ENCODE measurements around the gene SYT1. TPM values are rescaled to one million over a fixed set of nuclear protein-coding genes. Genes with fewer than 3 reads are reported as not detected.

The SYT1 gene
- total RNA-seq, 5 donors from 2014 or later (not counting 1 experiment from before 2014, with no cell fraction given), result 0.09 TPM; not detected in 3

- Mint-ChIP-seq H3K27me3 (no peaks in the 10 kb centered on the region), H3K4me1 (no peaks in the 10 kb centered on the region), H3K4me3 (no peak overlapping the region), H3K9me3 (peaks cover 0 to 24% (median 9%) of the 10 kb centered on the region in 3 donors), H3K27ac (no peak overlapping the region), H3K36me3 (no peaks in the 10 kb centered on the region)
- no peaks in the 10 kb centered on the region for H3K36me3 ChIP-seq (ENCODE audit: control insufficient read depth in 2 of 2, extremely low read depth in 1 of 2, insufficient read depth in 1 of 2, low read length in 1 of 2)
- ChIA-PET POLR2A (interaction anchor here in 1 of 2 donors (0.5 kb wide), 1 partner anchor 11 kb away, joined by 3 read pairs; no protein-coding TSS in a partner anchor), CTCF (no interaction called here)
- H3K9me3 ChIP-seq, result no peaks in the 10 kb centered on the region
- no peaks in the 10 kb centered on the region for H3K27me3 ChIP-seq (replicated peaks in 1 of 2; ENCODE audit: control insufficient read depth in 2 of 2, extremely low read depth in 1 of 2, insufficient read depth in 2 of 2, low read length in 1 of 2)
- H3K4me3 ChIP-seq (ENCODE audit: control insufficient read depth in 1 of 2, extremely low read depth in 1 of 2, low read length in 1 of 2), result no peak overlapping the region
- WGBS (ENCODE audit: insufficient coverage), result 83% methylated on average over 1 of the region's 4 CpGs
- ATAC-seq (replicated peaks in 1 of 4) (no peak), DNase-seq (no peak)
- no peak overlapping the region for H3K27ac ChIP-seq (ENCODE audit: low read length)
- no peaks in the 10 kb centered on the region for H3K4me1 ChIP-seq (ENCODE audit: control insufficient read depth in 1 of 2, extremely low read depth in 1 of 2, insufficient read depth in 2 of 2, low read length in 2 of 2)
Observed at GRCh38 chr12:79274501-79275064, 410.0 kb downstream of the SYT1 start.

GRCh38 chr12:79275631-79276030 lies 411.1 kb downstream of the SYT1 start:
- no peak overlapping the region for H3K4me3 Mint-ChIP-seq
- H3K36me3 Mint-ChIP-seq, result no peaks in the 10 kb centered on the region
- H3K9me3 Mint-ChIP-seq, result peaks cover 0 to 24% (median 9%) of the 10 kb centered on the region in 3 donors
- no peaks in the 10 kb centered on the region for H3K4me1 Mint-ChIP-seq
- WGBS (ENCODE audit: insufficient coverage), result 83% methylated on average over 1 of the region's 2 CpGs
- POLR2A ChIA-PET, result no interaction called here
- Histone ChIP-seq H3K36me3 (ENCODE audit: control insufficient read depth in 2 of 2, extremely low read depth in 1 of 2, insufficient read depth in 1 of 2, low read length in 1 of 2) (no peaks in the 10 kb centered on the region), H3K27me3 (replicated peaks in 1 of 2; ENCODE audit: control insufficient read depth in 2 of 2, extremely low read depth in 1 of 2, insufficient read depth in 2 of 2, low read length in 1 of 2) (no peaks in the 10 kb centered on the region), H3K9me3 (no peaks in the 10 kb centered on the region), H3K27ac (ENCODE audit: low read length) (no peak overlapping the region), H3K4me1 (ENCODE audit: control insufficient read depth in 1 of 2, extremely low read depth in 1 of 2, insufficient read depth in 2 of 2, low read length in 2 of 2) (no peaks in the 10 kb centered on the region), H3K4me3 (ENCODE audit: control insufficient read depth in 1 of 2, extremely low read depth in 1 of 2, low read length in 1 of 2) (no peak overlapping the region)
- no peak for ATAC-seq (replicated peaks in 1 of 4)
- H3K27ac Mint-ChIP-seq, result no peak overlapping the region
- no peak for DNase-seq
- CTCF ChIA-PET, result no interaction called here
- no peaks in the 10 kb centered on the region for H3K27me3 Mint-ChIP-seq

GRCh38 chr12:79283364-79283763 lies 418.8 kb downstream of the SYT1 start:
- ChIA-PET POLR2A (no interaction called here), CTCF (no interaction called here)

GRCh38 chr12:79288911-79289310 lies 424.3 kb downstream of the SYT1 start:
- H3K9me3 ChIP-seq, result no peaks in the 10 kb centered on the region
- peaks cover 0 to 13% (median 3%) of the 10 kb centered on the region in 3 donors for H3K9me3 Mint-ChIP-seq
- H3K27me3 ChIP-seq (replicated peaks in 1 of 2; ENCODE audit: control insufficient read depth in 2 of 2, extremely low read depth in 1 of 2, insufficient read depth in 2 of 2, low read length in 1 of 2), result no peaks in the 10 kb centered on the region
- H3K4me1 Mint-ChIP-seq, result no peaks in the 10 kb centered on the region
- no peak overlapping the region for H3K4me3 Mint-ChIP-seq
- 60% methylated on average over 1 of the region's 3 CpGs for WGBS (ENCODE audit: insufficient coverage)
- ATAC-seq (replicated peaks in 1 of 4), result no peak
- no peak for DNase-seq
- H3K36me3 Mint-ChIP-seq, result no peaks in the 10 kb centered on the region
- POLR2A ChIA-PET, result no interaction called here
- H3K4me1 ChIP-seq (ENCODE audit: control insufficient read depth in 1 of 2, extremely low read depth in 1 of 2, insufficient read depth in 2 of 2, low read length in 2 of 2), result no peaks in the 10 kb centered on the region
- no peaks in the 10 kb centered on the region for H3K27me3 Mint-ChIP-seq
- H3K27ac ChIP-seq (ENCODE audit: low read length), result no peak overlapping the region
- H3K4me3 ChIP-seq (ENCODE audit: control insufficient read depth in 1 of 2, extremely low read depth in 1 of 2, low read length in 1 of 2), result no peak overlapping the region
- CTCF ChIA-PET, result interaction anchor here in 1 of 2 donors (0.7 kb wide), 1 partner anchor 1584 kb away, joined by 5 read pairs; no protein-coding TSS in a partner anchor
- no peaks in the 10 kb centered on the region for H3K36me3 ChIP-seq (ENCODE audit: control insufficient read depth in 2 of 2, extremely low read depth in 1 of 2, insufficient read depth in 1 of 2, low read length in 1 of 2)
- H3K27ac Mint-ChIP-seq, result no peak overlapping the region

More at GRCh38 chr12:79283364-79283763, 418.8 kb downstream of the SYT1 start:
- H3K27ac Mint-ChIP-seq, result no peak overlapping the region
- no peaks in the 10 kb centered on the region for H3K4me1 Mint-ChIP-seq
- Histone ChIP-seq H3K27me3 (replicated peaks in 1 of 2; ENCODE audit: control insufficient read depth in 2 of 2, extremely low read depth in 1 of 2, insufficient read depth in 2 of 2, low read length in 1 of 2) (no peaks in the 10 kb centered on the region), H3K4me3 (ENCODE audit: control insufficient read depth in 1 of 2, extremely low read depth in 1 of 2, low read length in 1 of 2) (no peak overlapping the region), H3K4me1 (ENCODE audit: control insufficient read depth in 1 of 2, extremely low read depth in 1 of 2, insufficient read depth in 2 of 2, low read length in 2 of 2) (no peaks in the 10 kb centered on the region), H3K9me3 (no peaks in the 10 kb centered on the region), H3K27ac (ENCODE audit: low read length) (no peak overlapping the region), H3K36me3 (ENCODE audit: control insufficient read depth in 2 of 2, extremely low read depth in 1 of 2, insufficient read depth in 1 of 2, low read length in 1 of 2) (no peaks in the 10 kb centered on the region)
- ATAC-seq (replicated peaks in 1 of 4) (no peak), DNase-seq (no peak)
- peaks cover 3 to 16% (median 6%) of the 10 kb centered on the region in 3 donors for H3K9me3 Mint-ChIP-seq
- H3K4me3 Mint-ChIP-seq, result no peak overlapping the region
- no peaks in the 10 kb centered on the region for H3K27me3 Mint-ChIP-seq
- WGBS (ENCODE audit: insufficient coverage), result no CpG with 5 or more reads among the region's 2 CpGs
- H3K36me3 Mint-ChIP-seq, result no peaks in the 10 kb centered on the region

GRCh38 chr12:79291711-79292110 lies 427.1 kb downstream of the SYT1 start:
- Mint-ChIP-seq H3K27ac (no peak overlapping the region), H3K36me3 (no peaks in the 10 kb centered on the region), H3K9me3 (peaks cover 0 to 4% (median 0%) of the 10 kb centered on the region in 3 donors), H3K4me3 (no peak overlapping the region), H3K4me1 (no peaks in the 10 kb centered on the region), H3K27me3 (no peaks in the 10 kb centered on the region)
- ATAC-seq (replicated peaks in 1 of 4) (no peak), DNase-seq (no peak)
- H3K27ac ChIP-seq (ENCODE audit: low read length), result no peak overlapping the region
- no peaks in the 10 kb centered on the region for H3K9me3 ChIP-seq
- no peak overlapping the region for H3K4me3 ChIP-seq (ENCODE audit: control insufficient read depth in 1 of 2, extremely low read depth in 1 of 2, low read length in 1 of 2)
- H3K36me3 ChIP-seq (ENCODE audit: control insufficient read depth in 2 of 2, extremely low read depth in 1 of 2, insufficient read depth in 1 of 2, low read length in 1 of 2), result no peaks in the 10 kb centered on the region
- ChIA-PET CTCF (no interaction called here), POLR2A (no interaction called here)
- no peaks in the 10 kb centered on the region for H3K4me1 ChIP-seq (ENCODE audit: control insufficient read depth in 1 of 2, extremely low read depth in 1 of 2, insufficient read depth in 2 of 2, low read length in 2 of 2)
- no CpG with 5 or more reads among the region's 3 CpGs for WGBS (ENCODE audit: insufficient coverage)
- H3K27me3 ChIP-seq (replicated peaks in 1 of 2; ENCODE audit: control insufficient read depth in 2 of 2, extremely low read depth in 1 of 2, insufficient read depth in 2 of 2, low read length in 1 of 2), result no peaks in the 10 kb centered on the region

GRCh38 chr12:79294590-79294989 lies 430.0 kb downstream of the SYT1 start:
- no peaks in the 10 kb centered on the region for H3K36me3 ChIP-seq (ENCODE audit: control insufficient read depth in 2 of 2, extremely low read depth in 1 of 2, insufficient read depth in 1 of 2, low read length in 1 of 2)
- ChIA-PET POLR2A (no interaction called here), CTCF (interaction anchor here in 1 of 2 donors (0.7 kb wide), 1 partner anchor 40 kb away, joined by 4 read pairs; no protein-coding TSS in a partner anchor)
- H3K27me3 Mint-ChIP-seq, result no peaks in the 10 kb centered on the region
- H3K4me1 ChIP-seq (ENCODE audit: control insufficient read depth in 1 of 2, extremely low read depth in 1 of 2, insufficient read depth in 2 of 2, low read length in 2 of 2), result no peaks in the 10 kb centered on the region
- ATAC-seq (replicated peaks in 1 of 4) (no peak), DNase-seq (no peak)
- no peak overlapping the region for H3K27ac Mint-ChIP-seq
- H3K36me3 Mint-ChIP-seq, result no peaks in the 10 kb centered on the region
- H3K4me3 ChIP-seq (ENCODE audit: control insufficient read depth in 1 of 2, extremely low read depth in 1 of 2, low read length in 1 of 2), result no peak overlapping the region
- no peak overlapping the region for H3K27ac ChIP-seq (ENCODE audit: low read length)
- H3K4me1 Mint-ChIP-seq, result no peaks in the 10 kb centered on the region
- H3K9me3 Mint-ChIP-seq, result no peaks in the 10 kb centered on the region
- H3K9me3 ChIP-seq, result no peaks in the 10 kb centered on the region
- no CpG with 5 or more reads among the region's 2 CpGs for WGBS (ENCODE audit: insufficient coverage)
- no peaks in the 10 kb centered on the region for H3K27me3 ChIP-seq (replicated peaks in 1 of 2; ENCODE audit: control insufficient read depth in 2 of 2, extremely low read depth in 1 of 2, insufficient read depth in 2 of 2, low read length in 1 of 2)
- no peak overlapping the region for H3K4me3 Mint-ChIP-seq

- no peak overlapping the region for H3K27ac ChIP-seq (ENCODE audit: low read length)
- H3K27ac Mint-ChIP-seq, result no peak overlapping the region
- H3K27me3 Mint-ChIP-seq, result no peaks in the 10 kb centered on the region
- no peaks in the 10 kb centered on the region for H3K36me3 Mint-ChIP-seq
- POLR2A ChIA-PET, result interaction anchor here in 1 of 2 donors (0.7 kb wide), 1 partner anchor 1583 kb away, joined by 4 read pairs; no protein-coding TSS in a partner anchor
- no peak overlapping the region for H3K4me3 ChIP-seq (ENCODE audit: control insufficient read depth in 1 of 2, extremely low read depth in 1 of 2, low read length in 1 of 2)
- H3K4me1 ChIP-seq (ENCODE audit: control insufficient read depth in 1 of 2, extremely low read depth in 1 of 2, insufficient read depth in 2 of 2, low read length in 2 of 2), result no peaks in the 10 kb centered on the region
- DNase-seq, result no peak
- no peaks in the 10 kb centered on the region for H3K9me3 ChIP-seq
- H3K4me3 Mint-ChIP-seq, result no peak overlapping the region
- H3K36me3 ChIP-seq (ENCODE audit: control insufficient read depth in 2 of 2, extremely low read depth in 1 of 2, insufficient read depth in 1 of 2, low read length in 1 of 2), result no peaks in the 10 kb centered on the region
- ATAC-seq (replicated peaks in 1 of 4), result no peak
- CTCF ChIA-PET, result no interaction called here
- no peaks in the 10 kb centered on the region for H3K27me3 ChIP-seq (replicated peaks in 1 of 2; ENCODE audit: control insufficient read depth in 2 of 2, extremely low read depth in 1 of 2, insufficient read depth in 2 of 2, low read length in 1 of 2)
- H3K9me3 Mint-ChIP-seq, result no peaks in the 10 kb centered on the region
- H3K4me1 Mint-ChIP-seq, result no peaks in the 10 kb centered on the region
Observed at GRCh38 chr12:79295572-79295971, 431.0 kb downstream of the SYT1 start.
